CD8-positive, alpha-beta memory T cell (primary cell): Measurements from ENCODE around the gene RAB26. TPM values are rescaled to one million over a fixed set of nuclear protein-coding genes. Genes with fewer than 3 reads are reported as not detected.

ENCODE experiments used
- CTCF ChIA-PET: fragments of 350-600 bp; sonication (Branson Sonifier 250); formaldehyde crosslinking; loops from one replicate; lab custom pipeline; 2021; ENCODE audit warnings: antibody characterized with exemption; lab: Charles Lee
- POLR2A ChIA-PET: fragments of 350-600 bp; sonication (Branson Sonifier 250); formaldehyde crosslinking; loops from one replicate; lab custom pipeline; 2021; ENCODE audit warnings: antibody characterized with exemption; lab: Charles Lee
- DNase-seq, 5 donors: peaks; one replicate each; pipeline versions ENCODE4 v3.0.0 to v3.0.0-alpha.2; 2020 to 2022; ENCODE audit warnings: mixed read lengths in 1 of 5
- H3K27ac ChIP-seq: one replicate; pipeline ENCODE4 v1.7.0; 2013; ENCODE audit warnings: low read depth, mild to moderate bottlenecking, low read length, moderate library complexity
- H3K27me3 ChIP-seq: 2 replicates; pipeline ENCODE4 v1.7.0; 2013; ENCODE audit warnings: low read length, mild to moderate bottlenecking; ENCODE audit not compliant: insufficient read depth, poor library complexity, severe bottlenecking
- H3K36me3 ChIP-seq: 2 replicates; pipeline ENCODE4 v1.7.0; 2013; ENCODE audit warnings: mild to moderate bottlenecking, low read length, moderate library complexity; ENCODE audit not compliant: insufficient read depth
- H3K4me1 ChIP-seq: 2 replicates; pipeline ENCODE4 v1.7.0; 2013; ENCODE audit warnings: mild to moderate bottlenecking, low read length, moderate library complexity; ENCODE audit not compliant: insufficient read depth
- H3K4me3 ChIP-seq: 2 replicates; pipeline ENCODE4 v1.7.0; 2013; ENCODE audit warnings: mild to moderate bottlenecking, low read length
- H3K9me3 ChIP-seq: 2 replicates; pipeline ENCODE4 v1.7.0; 2013; ENCODE audit warnings: mild to moderate bottlenecking, low read length
- H3K27ac Mint-ChIP-seq, 8 donors: one replicate each; pipeline ENCODE4 v1.8.0; 2020 to 2021; ENCODE audit warnings: mixed read lengths in 8 of 8, mild to moderate bottlenecking in 6 of 8, inconsistent platforms in 3 of 8, moderate library complexity in 3 of 8
- H3K27me3 Mint-ChIP-seq, 2 donors: one replicate each; pipeline ENCODE4 v1.8.0; 2020 to 2021; ENCODE audit warnings: mixed read lengths in 2 of 2, mild to moderate bottlenecking in 1 of 2, moderate library complexity in 1 of 2
- H3K36me3 Mint-ChIP-seq, 3 donors: one replicate each; pipeline ENCODE4 v1.8.0; 2020 to 2021; ENCODE audit warnings: mixed read lengths in 3 of 3, inconsistent platforms in 1 of 3, mild to moderate bottlenecking in 1 of 3
- H3K4me1 Mint-ChIP-seq, 3 donors: one replicate each; pipeline ENCODE4 v1.8.0; 2020 to 2021; ENCODE audit warnings: mixed read lengths in 3 of 3, inconsistent platforms in 1 of 3, mild to moderate bottlenecking in 1 of 3
- H3K4me3 Mint-ChIP-seq, 7 donors: one replicate each; pipeline ENCODE4 v1.8.0; 2020 to 2021; ENCODE audit warnings: mixed read lengths in 7 of 7, mild to moderate bottlenecking in 6 of 7, moderate library complexity in 4 of 7, inconsistent platforms in 2 of 7
- H3K9me3 Mint-ChIP-seq, 5 donors: one replicate each; pipeline ENCODE4 v1.8.0; 2020 to 2022; ENCODE audit warnings: mixed read lengths in 5 of 5, mild to moderate bottlenecking in 3 of 5, moderate library complexity in 2 of 5, inconsistent platforms in 1 of 5
- polyA plus RNA-seq: library from polyadenylated mRNA; unstranded; fragments of 300-500 nt; fragmentation: Illumina TruSeq; gene quantifications from one replicate; pipeline ENCODE4 v1.2.3, GENCODE V29; 2021
- total RNA-seq, 2 experiments: library from RNA; stranded (reverse); gene quantifications; one replicate each; pipeline ENCODE4 v1.2.3, GENCODE V29; 2021

Gene RAB26
- total and polyA plus RNA-seq, 3 experiments from 2014 or later: 0.20 to 0.75 (median 0.55) TPM

GRCh38 chr16:2142942-2143877 lies 5.2 kb upstream of the RAB26 start:
- no peaks in the 10 kb centered on the region for H3K9me3 Mint-ChIP-seq
- H3K27ac Mint-ChIP-seq: no peak overlapping the region
- H3K27me3 Mint-ChIP-seq: no peaks in the 10 kb centered on the region
- H3K36me3 Mint-ChIP-seq: peaks cover 0 to 2% (median 0%) of the 10 kb centered on the region in 3 donors
- H3K4me1 Mint-ChIP-seq: peaks cover 2 to 7% (median 4%) of the 10 kb centered on the region in 3 donors
- no peak overlapping the region for H3K27ac ChIP-seq
- DNase-seq: no peak
- no peak overlapping the region for H3K4me3 ChIP-seq
- no peaks in the 10 kb centered on the region for H3K4me1 ChIP-seq
- no peaks in the 10 kb centered on the region for H3K27me3 ChIP-seq
- no peak overlapping the region for H3K4me3 Mint-ChIP-seq
- no peaks in the 10 kb centered on the region for H3K36me3 ChIP-seq
- CTCF ChIA-PET: interaction anchor here (0.9 to 3.8 kb wide), 2 partner anchors 12 to 118 kb away, joined by 3 to 14 read pairs; partner anchors contain the start of gene TRAF7
- H3K9me3 ChIP-seq: no peaks in the 10 kb centered on the region
- POLR2A ChIA-PET: no interaction called here

GRCh38 chr16:2143878-2144485 lies 4.4 kb upstream of the RAB26 start:
- H3K27me3 ChIP-seq: no peaks in the 10 kb centered on the region
- H3K4me1 ChIP-seq: peaks cover 2% of the 10 kb centered on the region
- H3K4me3 ChIP-seq: no peak overlapping the region
- DNase-seq: no peak
- H3K36me3 Mint-ChIP-seq: peaks cover 0 to 2% (median 0%) of the 10 kb centered on the region in 3 donors
- no peaks in the 10 kb centered on the region for H3K27me3 Mint-ChIP-seq
- ChIA-PET CTCF (interaction anchor here (0.9 to 3.8 kb wide), 2 partner anchors 11 to 119 kb away, joined by 3 to 14 read pairs; partner anchors contain the start of gene TRAF7), POLR2A (no interaction called here)
- peaks cover 2 to 7% (median 4%) of the 10 kb centered on the region in 3 donors for H3K4me1 Mint-ChIP-seq
- no peak overlapping the region for H3K27ac Mint-ChIP-seq
- no peaks in the 10 kb centered on the region for H3K9me3 ChIP-seq
- no peaks in the 10 kb centered on the region for H3K36me3 ChIP-seq
- no peak overlapping the region for H3K27ac ChIP-seq
- no peaks in the 10 kb centered on the region for H3K9me3 Mint-ChIP-seq
- no peak overlapping the region for H3K4me3 Mint-ChIP-seq

- H3K4me1 ChIP-seq: peaks cover 20% of the 10 kb centered on the region
- no peak overlapping the region for H3K4me3 ChIP-seq
- peaks cover 3 to 11% (median 5%) of the 10 kb centered on the region in 3 donors for H3K4me1 Mint-ChIP-seq
- no peaks in the 10 kb centered on the region for H3K27me3 ChIP-seq
- H3K36me3 Mint-ChIP-seq: no peaks in the 10 kb centered on the region
- POLR2A ChIA-PET: interaction anchor here (0.6 to 1.2 kb wide), 2 partner anchors 9 to 10 kb away, joined by 3 read pairs; partner anchors contain the start of gene TRAF7
- peaks cover 0 to 2% of the 10 kb centered on the region in 2 donors for H3K27me3 Mint-ChIP-seq
- no peaks in the 10 kb centered on the region for H3K9me3 ChIP-seq
- H3K36me3 ChIP-seq: no peaks in the 10 kb centered on the region
- no peak overlapping the region for H3K27ac Mint-ChIP-seq
- peak overlapping the region in 1 of 7 donors; percentile 9 for H3K4me3 Mint-ChIP-seq
- CTCF ChIA-PET: interaction anchor here (3.8 to 3.9 kb wide), 2 partner anchors 9 to 142 kb away, joined by 13 to 14 read pairs; partner anchors contain the start of gene TRAF7
- no peaks in the 10 kb centered on the region for H3K9me3 Mint-ChIP-seq
- H3K27ac ChIP-seq: no peak overlapping the region
- no peak for DNase-seq
Observed at GRCh38 chr16:2145843-2146242, 2.6 kb upstream of the RAB26 start.

GRCh38 chr16:2147378-2147777 lies 1.0 kb upstream of the RAB26 start:
- Histone ChIP-seq H3K27ac (no peak overlapping the region), H3K4me1 (peaks cover 36% of the 10 kb centered on the region), H3K36me3 (peaks cover 5% of the 10 kb centered on the region), H3K27me3 (no peaks in the 10 kb centered on the region), H3K9me3 (no peaks in the 10 kb centered on the region), H3K4me3 (no peak overlapping the region)
- ChIA-PET POLR2A (interaction anchor here (1.2 kb wide), 1 partner anchor 8 kb away, joined by 3 read pairs; the partner anchor contains the start of gene TRAF7), CTCF (interaction anchor here (1.2 to 3.9 kb wide), 3 partner anchors 123 to 144 kb away, joined by 3 to 13 read pairs (median 4); partner anchors contain the start of gene NPW)
- H3K36me3 Mint-ChIP-seq: peaks cover 0 to 8% (median 0%) of the 10 kb centered on the region in 3 donors
- H3K9me3 Mint-ChIP-seq: no peaks in the 10 kb centered on the region
- H3K4me3 Mint-ChIP-seq: peak overlapping the region in 3 of 7 donors; percentile 29 to 71 (median 51)
- H3K4me1 Mint-ChIP-seq: peaks cover 7 to 22% (median 11%) of the 10 kb centered on the region in 3 donors
- DNase-seq: no peak
- peaks cover 0 to 2% of the 10 kb centered on the region in 2 donors for H3K27me3 Mint-ChIP-seq
- no peak overlapping the region for H3K27ac Mint-ChIP-seq

GRCh38 chr16:2148714-2149629 lies 547 bp downstream of the RAB26 start:
- Histone ChIP-seq H3K9me3 (no peaks in the 10 kb centered on the region), H3K36me3 (peaks cover 5% of the 10 kb centered on the region), H3K4me3 (no peak overlapping the region), H3K27me3 (no peaks in the 10 kb centered on the region), H3K27ac (no peak overlapping the region), H3K4me1 (peaks cover 51% of the 10 kb centered on the region)
- peaks cover 14 to 36% (median 20%) of the 10 kb centered on the region in 3 donors for H3K4me1 Mint-ChIP-seq
- H3K36me3 Mint-ChIP-seq: peaks cover 0 to 12% (median 0%) of the 10 kb centered on the region in 3 donors
- CTCF ChIA-PET: interaction anchor here (1.0 to 3.9 kb wide), 4 partner anchors 9 to 145 kb away, joined by 4 to 13 read pairs (median 5); no protein-coding TSS in a partner anchor
- H3K4me3 Mint-ChIP-seq: peak overlapping the region in 5 of 7 donors; percentile 44 to 59 (median 49)
- H3K27ac Mint-ChIP-seq: no peak overlapping the region
- POLR2A ChIA-PET: interaction anchor here (0.7 kb wide), 1 partner anchor 124 kb away, joined by 6 read pairs; no protein-coding TSS in a partner anchor
- peak in 1 of 5 donors; percentile 21 for DNase-seq
- no peaks in the 10 kb centered on the region for H3K9me3 Mint-ChIP-seq
- peaks cover 0 to 2% of the 10 kb centered on the region in 2 donors for H3K27me3 Mint-ChIP-seq

GRCh38 chr16:2149630-2150417 lies 1.4 kb downstream of the RAB26 start:
- peaks cover 23 to 45% (median 29%) of the 10 kb centered on the region in 3 donors for H3K4me1 Mint-ChIP-seq
- POLR2A ChIA-PET: no interaction called here
- DNase-seq: no peak

More at GRCh38 chr16:2149630-2150417, 1.4 kb downstream of the RAB26 start:
- H3K27ac Mint-ChIP-seq: no peak overlapping the region
- Histone ChIP-seq H3K36me3 (peaks cover 5% of the 10 kb centered on the region), H3K27ac (no peak overlapping the region), H3K27me3 (no peaks in the 10 kb centered on the region), H3K4me3 (no peak overlapping the region), H3K4me1 (peaks cover 59% of the 10 kb centered on the region), H3K9me3 (no peaks in the 10 kb centered on the region)
- H3K36me3 Mint-ChIP-seq: peaks cover 0 to 16% (median 0%) of the 10 kb centered on the region in 3 donors
- H3K4me3 Mint-ChIP-seq: peak overlapping the region in 5 of 7 donors; percentile 38 to 76 (median 44)
- CTCF ChIA-PET: interaction anchor here (1.0 to 1.6 kb wide), 4 partner anchors 10 to 127 kb away, joined by 3 to 5 read pairs (median 4); no protein-coding TSS in a partner anchor
- H3K27me3 Mint-ChIP-seq: peaks cover 0 to 6% of the 10 kb centered on the region in 2 donors
- H3K9me3 Mint-ChIP-seq: no peaks in the 10 kb centered on the region
